Gastroesophageal sphincter (tissue), 3 donors: ENCODE measurements around the gene RGS12.

Experiments
- EP300 ChIP-seq: sonication (generic); formaldehyde crosslinking; IDR thresholded peaks from one replicate; pipeline ENCODE4 v1.6.1; 2017; ENCODE audit warnings: antibody characterized with exemption, mild to moderate bottlenecking
- TF ChIP-seq, protein P1 (sequence below), 4 experiments: fragments of 200-600 bp in 2 of 4; fragments of 450-650 bp in 2 of 4; sonication (generic) in 1 of 4; IDR thresholded peaks; one replicate each; pipeline ENCODE4 v1.5.1; 2017 to 2019; ENCODE audit warnings: antibody characterized with exemption in 4 of 4, mild to moderate bottlenecking in 2 of 4, moderate library complexity in 2 of 4

DNA sequence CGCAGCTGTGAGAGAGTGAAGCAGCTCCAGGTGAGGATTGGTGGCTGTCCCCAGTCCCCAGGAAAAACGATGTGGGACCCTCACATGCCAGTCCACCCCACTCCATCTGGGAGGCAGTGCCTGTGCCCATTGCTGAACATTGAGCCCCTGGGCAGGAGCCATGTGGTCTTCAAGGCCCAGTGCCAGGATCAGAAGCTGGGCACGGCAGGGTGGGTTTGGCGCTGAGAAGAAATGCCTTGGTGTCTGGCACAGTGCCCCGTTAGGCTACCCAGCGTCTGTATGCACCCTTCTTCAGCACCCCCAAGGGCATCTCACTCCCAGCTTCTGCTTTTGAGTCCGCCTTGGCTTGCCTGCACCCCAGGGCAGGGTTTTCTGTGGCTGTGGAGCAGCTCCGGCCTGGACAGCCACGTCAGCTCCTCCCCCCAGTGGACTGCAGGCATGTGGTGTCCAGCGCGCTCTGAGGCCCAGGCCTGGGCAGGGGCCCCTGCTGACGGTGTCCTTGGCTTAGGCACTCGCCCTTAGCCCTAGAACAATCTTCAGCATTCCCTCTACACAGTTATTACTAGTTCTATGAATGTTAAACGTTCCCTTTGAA is 28.6 kb downstream of the RGS12 start:
- TF ChIP-seq, protein P1, sequence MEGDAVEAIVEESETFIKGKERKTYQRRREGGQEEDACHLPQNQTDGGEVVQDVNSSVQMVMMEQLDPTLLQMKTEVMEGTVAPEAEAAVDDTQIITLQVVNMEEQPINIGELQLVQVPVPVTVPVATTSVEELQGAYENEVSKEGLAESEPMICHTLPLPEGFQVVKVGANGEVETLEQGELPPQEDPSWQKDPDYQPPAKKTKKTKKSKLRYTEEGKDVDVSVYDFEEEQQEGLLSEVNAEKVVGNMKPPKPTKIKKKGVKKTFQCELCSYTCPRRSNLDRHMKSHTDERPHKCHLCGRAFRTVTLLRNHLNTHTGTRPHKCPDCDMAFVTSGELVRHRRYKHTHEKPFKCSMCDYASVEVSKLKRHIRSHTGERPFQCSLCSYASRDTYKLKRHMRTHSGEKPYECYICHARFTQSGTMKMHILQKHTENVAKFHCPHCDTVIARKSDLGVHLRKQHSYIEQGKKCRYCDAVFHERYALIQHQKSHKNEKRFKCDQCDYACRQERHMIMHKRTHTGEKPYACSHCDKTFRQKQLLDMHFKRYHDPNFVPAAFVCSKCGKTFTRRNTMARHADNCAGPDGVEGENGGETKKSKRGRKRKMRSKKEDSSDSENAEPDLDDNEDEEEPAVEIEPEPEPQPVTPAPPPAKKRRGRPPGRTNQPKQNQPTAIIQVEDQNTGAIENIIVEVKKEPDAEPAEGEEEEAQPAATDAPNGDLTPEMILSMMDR (IDR thresholded peaks at IDR 0.05): no peak
- TF ChIP-seq EP300: no peak
